ENCODE results near the gene STXBP4.

STXBP4 gene

DNA sequence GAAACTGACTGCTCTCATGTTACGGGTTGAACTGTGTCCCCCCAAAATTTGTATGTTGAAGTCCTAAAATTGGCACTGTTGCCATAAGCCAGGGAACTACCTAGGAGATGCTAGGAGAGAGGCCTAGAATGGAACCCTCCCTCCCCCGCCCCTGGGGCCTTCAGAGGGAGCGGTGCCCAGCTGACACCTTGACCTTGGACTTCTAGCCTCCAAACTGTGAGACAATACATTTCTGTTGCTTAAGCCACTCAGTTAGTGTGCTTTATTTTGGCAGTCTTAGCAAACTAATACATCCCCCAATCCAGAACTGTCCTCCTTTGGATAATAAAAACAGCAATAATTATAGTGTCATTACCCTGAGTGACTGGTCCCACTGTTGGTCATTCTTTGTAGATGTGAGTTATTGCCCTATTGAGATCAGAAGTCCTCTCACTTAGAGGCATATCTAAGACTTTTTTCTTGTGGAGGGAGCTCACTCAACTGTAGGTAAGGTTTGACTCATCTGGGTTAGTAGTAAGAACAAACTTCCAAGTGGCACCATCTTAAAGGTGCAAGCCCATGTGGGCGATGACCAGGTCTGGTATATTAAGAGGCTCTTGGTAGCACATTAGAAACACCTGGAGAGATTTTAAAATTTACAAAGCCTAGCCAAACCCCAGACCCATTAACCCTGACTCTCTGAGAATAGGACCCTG is 203.2 kb downstream of the STXBP4 start:
- DNase-seq (ENCODE audit: low read depth in 3 of 3), result no peak

DNA sequence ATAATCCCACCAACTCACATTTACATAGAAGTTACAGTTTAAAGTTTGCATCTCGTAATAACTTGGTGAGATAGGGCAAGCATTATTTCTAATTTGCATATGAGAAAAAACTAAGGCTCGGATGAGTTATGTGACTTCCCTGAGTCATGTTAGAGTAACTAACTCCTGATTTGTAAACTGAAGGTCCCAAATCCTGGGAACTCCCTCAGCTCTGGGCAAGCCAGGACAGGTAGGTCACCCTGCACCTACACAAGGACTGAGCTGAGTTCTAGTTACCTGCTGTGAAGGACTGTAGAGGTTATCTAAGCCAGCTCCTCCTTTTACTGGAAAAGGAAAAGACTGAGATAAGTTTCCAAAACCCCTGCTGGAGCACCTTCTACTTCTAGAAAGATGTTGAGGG is 204.0 kb downstream of the STXBP4 start:
- DNase-seq (ENCODE audit: low read depth in 3 of 3), result no peak

DNA sequence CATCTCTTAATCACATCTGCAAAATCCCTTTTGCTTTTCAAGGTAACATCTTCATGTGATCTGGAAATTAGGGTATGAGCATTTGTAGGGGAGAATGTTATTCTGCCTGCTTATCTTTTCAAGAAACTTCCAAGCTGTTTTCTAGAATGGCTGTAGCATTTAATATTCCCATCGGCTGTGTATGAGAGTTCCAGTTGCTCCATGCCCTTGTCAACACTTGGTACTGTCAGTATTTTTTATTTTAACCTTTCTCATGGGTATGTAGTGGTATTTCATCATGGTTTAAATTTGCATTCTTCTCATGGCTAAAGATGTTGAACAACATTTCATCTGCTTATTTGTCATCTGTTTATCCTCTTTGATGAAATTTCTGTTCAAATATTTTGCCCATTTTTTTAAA is 205.6 kb downstream of the STXBP4 start:
- no peak for DNase-seq (ENCODE audit: low read depth in 3 of 3)

DNA sequence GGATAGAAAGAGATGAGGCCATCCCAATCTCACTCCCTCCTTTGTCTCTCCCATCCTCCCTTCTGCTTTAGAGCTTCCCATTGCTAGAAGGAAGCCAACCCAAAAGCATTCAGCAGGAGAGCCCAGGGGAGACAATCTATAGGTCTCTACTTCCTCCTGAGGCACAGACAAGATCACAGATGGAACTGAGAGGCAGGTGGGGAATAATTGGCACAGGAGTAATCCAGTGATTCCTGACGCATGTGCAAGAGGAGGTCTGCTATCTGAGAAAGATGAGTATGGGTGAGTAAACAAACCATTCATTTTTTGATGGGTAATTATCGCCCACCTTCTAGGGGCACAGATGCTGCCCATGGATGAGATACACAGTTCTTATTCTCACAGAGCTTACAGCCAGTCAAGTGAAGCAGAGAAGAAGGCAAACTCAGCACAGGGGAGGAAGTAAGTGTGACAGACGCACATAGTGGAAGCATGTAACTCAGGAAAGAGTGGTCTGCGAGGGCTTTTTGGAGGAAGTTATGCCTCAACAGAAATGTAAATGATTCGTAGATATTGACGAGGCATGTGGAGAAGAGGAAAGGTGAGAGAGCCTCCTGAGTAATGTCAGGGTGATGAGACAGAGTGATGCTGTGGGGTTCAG is 207.3 kb downstream of the STXBP4 start:
- no peak for DNase-seq (ENCODE audit: low read depth in 3 of 3)

DNA sequence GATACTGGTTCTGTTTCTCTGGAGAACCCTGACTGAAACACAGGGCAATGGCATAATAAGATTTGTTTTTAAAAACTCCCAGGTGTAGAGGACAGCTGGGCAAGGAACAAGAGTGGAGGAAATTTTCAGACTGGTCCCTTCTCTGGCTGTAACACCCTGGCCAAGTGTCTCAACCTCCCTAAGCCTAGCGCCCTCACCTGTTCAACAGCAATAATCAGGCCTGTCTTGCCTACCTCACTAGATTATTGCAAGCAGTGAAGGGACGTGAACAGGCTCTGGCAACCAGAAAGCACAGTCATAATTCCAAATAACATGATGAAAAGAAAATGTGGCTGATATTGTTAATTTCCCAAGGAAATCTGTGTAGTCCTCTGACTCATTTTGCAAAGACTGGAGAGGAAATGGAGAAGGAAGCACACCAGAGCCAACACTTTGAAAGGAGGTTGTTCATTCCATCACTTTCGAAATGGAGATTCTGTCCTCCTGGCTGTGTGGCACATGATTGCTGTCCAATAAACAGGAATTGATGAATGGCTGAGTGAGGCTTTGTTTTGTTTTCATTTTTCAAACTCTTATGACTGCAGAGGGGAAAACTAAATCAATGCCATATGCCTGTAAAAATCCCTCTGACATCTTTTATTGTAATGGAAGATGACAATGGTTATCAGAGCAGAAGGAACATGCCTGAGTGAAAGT is 208.7 kb downstream of the STXBP4 start:
- no peak for DNase-seq (ENCODE audit: low read depth in 3 of 3)

DNA sequence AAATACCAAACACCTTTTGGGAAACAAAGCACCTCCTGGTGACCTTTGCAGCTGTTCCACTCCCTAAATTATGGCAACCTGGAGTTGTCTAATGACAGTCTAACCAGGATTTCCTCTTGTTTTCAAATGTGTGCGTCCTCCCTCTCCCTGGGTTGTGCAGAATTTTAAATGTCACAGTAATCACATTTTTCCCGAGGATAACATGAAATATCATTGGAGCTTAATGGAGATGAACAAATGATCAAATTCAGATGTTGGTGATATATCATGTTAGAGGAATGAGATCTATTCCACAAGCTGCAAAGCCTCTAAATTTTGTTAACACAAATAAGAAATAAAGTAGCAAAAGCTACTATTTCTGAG is 209.3 kb downstream of the STXBP4 start:
- no peak for DNase-seq (ENCODE audit: low read depth in 3 of 3)

DNA sequence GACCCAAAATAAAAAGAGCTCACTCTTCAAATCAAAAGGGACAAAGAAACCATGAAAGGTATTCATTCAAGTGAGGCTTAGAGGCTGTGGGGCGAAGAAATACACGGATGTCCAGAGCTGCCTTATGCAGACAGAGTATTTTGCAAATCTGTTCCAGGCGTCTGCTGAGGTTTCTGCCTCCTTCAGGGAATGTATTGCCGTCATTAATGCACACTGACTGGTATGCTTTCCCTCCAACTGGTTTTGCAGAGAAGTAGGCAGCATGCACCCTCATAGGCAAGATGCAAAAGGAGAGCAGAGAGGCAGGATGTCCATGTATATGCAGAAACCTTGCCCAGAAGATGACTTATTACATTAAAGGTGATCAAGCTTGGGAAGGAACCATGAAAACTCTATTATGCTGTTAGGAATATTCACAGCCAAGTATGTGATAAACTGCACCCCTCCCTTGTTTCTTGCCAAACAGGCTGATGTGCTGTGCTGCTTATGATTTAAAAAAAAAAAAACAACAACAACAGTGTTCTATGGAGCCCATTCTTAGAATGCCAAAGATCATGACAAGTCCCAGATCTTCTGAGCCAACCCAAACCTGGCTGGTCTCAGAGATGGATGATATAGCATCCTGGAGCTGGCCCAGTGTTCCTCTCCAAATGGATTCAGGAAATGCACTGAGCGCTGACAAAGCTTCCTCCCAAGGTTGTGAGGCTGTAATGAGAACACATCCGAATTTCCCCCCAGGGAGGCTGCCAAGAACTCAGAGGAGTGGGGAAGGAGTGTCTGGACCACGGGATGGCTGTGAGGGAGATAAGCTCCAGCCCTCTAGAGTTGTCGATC is 218.6 kb downstream of the STXBP4 start:
- DNase-seq (ENCODE audit: low read depth in 3 of 3), result no peak

DNA sequence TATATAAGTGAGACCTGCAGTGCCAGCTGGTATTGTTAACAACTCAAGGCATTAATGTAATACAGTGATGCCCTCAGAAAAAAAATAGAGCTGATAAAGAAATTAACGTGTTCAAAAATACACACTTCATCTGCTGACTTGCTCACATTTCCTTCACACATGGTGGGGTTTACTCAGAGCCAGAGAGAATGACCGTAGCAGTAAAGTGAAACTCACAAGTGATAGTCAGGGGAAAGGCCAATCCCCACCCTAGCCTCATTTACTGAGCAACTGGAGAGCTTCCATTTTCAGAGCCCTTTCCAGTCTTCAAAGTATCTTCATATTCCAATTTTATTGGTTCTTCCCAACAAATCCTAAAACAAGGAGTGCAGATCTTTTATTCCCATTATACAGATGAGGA is 222.2 kb downstream of the STXBP4 start:
- DNase-seq (ENCODE audit: low read depth in 3 of 3), result no peak

DNA sequence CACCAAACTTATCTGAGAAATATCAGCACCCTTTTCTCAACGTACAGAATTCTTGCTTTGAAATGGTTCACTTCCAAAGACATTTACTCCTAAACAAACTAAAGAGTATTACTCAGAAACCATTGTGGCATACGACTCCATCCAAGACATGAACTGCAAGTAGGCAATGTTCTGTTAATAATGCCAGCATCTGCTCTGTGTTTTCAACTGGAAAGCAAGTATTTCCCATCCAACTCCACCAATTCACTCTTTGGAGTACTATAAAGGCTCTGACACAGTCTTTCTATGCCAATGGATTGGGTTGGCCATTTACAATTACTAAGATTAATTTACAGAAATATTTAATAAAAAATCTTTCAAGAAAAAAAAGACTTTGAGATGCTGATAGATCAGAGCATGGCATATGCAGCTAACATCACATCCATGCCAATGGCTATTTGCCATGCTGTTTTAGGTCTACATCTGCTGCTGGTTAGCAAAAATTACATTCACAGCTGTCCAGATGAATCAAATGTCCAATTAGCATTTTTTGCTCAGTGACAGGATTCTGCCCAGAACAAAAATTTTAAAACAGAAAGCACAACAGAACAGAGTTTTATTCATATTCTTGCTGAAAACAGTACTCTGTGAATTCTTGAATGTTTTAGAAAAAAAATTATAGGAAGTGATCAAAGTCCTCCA is 230.3 kb downstream of the STXBP4 start:
- no peak for DNase-seq (ENCODE audit: low read depth in 3 of 3)

DNA sequence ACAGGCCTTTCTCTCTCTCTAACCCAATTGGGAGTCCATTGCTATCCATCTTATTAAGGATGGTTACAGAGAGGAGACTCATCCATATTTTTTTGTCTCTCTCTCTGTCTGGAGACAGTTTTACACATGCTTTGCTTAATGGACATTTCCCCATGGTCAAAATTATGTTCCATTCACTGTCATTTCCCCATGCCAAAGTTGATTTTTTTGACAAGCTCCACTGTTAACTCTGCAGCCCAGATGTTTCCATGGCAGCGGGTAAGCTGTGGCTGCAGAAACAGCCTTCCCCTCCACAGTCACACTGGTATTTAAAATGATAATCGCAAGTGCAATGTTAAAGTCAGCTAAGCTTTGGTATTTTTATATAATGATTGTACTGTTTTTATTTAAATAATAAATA is 232.3 kb downstream of the STXBP4 start:
- DNase-seq (ENCODE audit: low read depth in 3 of 3), result no peak

DNA sequence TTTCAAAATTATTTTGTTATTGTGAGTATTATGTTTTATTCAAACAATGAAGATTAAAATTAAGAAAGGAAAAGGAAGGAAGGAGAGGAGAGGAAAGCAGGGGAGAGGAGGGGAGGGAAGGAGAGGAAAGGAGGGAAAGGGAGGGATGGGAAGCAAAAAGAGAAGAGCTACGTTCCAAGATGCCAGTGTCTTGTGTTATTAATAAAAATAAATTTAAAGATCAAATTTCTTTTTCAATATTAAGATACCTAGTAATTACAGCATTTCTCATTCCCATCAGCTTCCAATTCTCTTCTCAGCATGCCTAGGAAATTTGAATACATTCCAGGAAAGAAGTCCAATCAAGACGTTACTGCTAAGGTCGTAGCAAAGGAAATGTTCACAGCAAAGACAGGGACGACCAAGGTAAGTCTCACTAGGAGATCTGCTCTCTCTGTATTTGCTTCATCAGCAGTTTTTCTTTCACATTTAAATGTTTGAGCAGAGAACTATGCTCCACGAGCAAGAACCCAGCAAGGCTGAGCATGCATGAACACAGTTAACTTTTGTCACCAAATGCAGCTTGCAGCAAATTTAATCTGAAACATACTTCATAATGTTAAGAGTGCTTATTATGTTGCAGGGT is 232.9 kb downstream of the STXBP4 start:
- no peak for DNase-seq (ENCODE audit: low read depth in 3 of 3)

DNA sequence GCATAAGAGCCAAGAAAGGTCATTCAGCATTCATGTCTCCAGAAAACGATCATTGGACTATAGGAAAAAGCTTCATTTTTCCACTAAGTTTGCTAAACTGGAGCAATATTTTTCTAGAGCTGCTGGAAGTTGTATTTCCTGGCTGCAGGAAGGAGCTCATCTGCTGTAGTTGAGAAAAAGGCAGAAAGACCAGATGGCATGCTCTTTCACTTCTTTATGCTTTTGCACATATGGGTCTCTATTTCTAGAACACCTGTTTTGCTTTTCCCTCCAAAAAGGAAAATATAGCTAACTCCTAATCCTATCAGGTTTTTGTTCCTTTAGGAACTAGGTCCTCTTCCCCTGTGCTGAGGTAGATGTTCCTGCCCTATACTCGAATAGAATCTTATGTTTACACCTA is 234.3 kb downstream of the STXBP4 start:
- DNase-seq (ENCODE audit: low read depth in 3 of 3), result no peak

DNA sequence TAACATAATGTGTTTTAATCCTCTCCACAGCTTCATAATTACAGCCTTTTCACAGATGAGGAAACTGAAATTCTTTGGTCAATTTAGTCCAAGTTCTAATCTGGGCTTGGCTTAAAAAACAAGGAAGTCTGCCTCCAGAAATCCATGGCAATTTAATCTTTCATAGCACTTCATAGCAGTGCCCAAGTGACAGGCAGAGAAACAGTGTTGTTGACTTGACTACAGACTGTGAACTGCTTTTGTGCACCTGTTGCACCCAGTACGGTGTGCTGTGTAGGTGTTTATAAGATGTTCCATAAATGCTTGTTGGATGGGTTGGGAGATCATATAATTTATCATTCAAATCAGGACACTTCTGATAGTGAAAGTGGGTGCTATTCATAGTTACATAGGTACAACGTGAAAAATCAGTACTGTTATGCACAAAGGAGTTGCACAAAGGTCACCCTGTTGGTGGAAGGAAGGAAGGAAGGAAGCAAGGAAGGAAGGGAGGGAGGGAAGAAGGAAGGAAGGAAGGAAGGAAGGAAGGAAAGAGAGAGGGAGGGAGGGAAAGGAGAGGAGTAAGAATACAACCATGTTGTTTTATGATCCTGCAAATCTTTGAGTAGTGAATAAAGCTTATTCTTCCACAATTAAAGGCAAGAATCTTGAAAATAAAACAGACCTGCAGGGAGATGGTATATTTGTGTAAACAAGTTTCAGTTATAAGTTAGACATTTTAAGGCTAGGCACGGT is 239.7 kb downstream of the STXBP4 start:
- DNase-seq (ENCODE audit: low read depth in 3 of 3), result no peak

DNA sequence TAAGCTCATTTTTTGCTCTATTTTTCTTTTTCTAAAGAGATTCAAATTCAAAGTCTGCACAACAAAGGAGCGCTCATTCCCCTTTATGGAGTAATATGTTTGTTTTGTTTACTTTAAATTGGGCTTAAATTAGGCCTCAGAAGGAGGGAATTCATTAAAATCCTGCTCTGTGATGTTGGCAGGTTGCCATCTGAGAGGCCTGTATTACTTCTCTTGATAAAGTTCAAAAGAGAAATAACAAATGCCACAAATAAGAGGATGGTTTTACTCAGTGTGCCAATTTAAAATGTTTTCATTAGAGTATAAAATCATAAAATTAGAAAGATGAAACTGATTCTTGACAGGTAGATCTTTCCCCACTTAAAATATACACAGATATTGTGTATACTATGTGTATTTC is 241.7 kb downstream of the STXBP4 start:
- DNase-seq (ENCODE audit: low read depth in 3 of 3), result no peak

DNA sequence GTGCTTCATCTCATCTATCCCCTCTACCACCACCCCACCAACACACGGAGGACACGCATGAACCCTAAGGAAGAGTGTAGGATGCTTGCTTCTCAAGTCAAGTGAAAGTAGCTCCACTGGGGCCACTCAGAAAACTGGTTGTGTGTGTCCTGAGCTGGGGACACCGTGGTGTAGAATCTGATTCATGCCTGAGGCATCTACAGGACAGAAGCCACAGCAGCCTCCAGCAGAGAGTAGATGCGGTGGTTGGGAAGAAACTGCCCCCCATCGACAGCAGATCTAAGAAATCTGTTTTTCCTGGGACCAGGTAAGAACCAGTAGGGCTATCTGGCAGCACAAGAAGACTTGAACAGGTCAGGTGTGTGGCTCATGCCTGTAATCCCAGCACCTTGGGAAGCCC is 244.3 kb downstream of the STXBP4 start:
- no peak for DNase-seq (ENCODE audit: low read depth in 3 of 3)

DNA sequence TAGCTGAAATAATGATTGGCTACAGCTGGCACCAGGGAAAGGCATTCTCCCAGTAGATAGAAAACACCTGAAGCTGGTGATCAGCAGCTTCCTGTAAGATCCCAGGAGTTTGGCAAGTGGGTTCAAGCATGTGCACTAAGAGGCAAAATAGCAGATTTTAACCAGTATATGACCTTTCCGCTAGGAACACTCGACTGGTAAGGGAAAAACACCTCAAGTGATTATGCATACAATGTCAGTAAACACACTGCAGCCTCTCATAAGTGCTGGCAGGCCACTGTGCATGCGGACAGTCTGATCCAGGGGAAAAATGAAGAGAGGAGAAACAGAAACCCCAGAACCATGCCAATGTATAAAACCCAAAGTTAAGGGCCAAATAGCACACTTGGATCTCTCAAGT is 247.1 kb downstream of the STXBP4 start:
- no peak for DNase-seq (ENCODE audit: low read depth in 3 of 3)

DNA sequence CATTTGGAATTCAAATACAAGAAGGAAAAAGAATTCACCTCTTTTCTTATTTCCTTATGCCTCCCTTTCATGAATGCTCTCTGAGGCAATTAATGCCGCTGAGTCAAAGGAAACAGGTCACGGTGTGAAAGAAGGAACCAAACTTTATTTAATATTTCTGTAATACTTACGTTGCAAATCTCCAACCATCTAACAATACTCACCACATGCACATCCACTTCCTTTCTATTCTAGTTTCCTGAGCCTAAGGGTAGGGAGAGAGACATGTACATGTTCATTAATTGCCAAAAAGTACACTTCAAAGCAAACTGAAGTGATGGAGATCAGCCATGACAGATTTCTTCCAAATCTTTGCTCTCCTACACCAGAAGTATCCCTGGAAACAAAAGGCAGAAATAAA is 248.3 kb downstream of the STXBP4 start:
- no peak for DNase-seq (ENCODE audit: low read depth in 3 of 3)

DNA sequence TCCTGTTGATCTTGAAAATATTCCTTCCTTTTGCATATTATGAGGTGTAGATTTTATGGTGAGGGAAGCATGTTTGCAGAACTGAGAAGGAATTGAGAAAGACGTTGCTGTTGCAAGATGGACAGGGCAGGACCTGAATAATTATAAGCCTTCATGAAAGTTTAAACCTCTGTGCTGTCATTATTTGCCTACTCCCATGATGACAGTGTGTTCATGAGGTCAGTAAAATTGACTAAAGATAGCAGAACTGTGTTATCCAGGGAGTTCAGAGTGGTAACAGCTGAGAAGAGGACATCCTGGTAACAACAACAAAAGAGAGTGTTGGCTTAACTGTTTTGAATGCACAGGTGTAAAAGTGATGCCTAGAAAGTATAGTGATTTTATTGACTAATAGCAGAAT is 250.9 kb downstream of the STXBP4 start:
- no peak for DNase-seq (ENCODE audit: low read depth in 3 of 3)

DNA sequence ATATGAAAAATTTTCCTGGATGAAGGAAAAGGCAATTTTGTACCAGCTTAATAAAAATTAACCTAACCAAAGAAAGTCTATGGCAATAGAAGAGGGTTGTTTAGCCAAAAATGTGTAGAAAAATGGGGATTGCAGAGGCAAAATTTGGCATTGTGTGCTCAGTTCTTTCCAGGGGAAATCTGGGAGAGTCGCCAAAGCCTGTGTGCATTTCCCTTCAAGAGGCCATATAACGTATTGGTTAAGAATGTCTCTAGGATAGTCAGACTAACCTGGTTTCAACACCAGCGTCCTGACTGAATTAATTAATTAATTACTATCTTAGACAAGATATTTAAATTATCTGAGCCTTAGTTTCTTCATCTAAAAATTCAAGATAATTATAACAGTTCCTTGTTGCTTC is 251.4 kb downstream of the STXBP4 start:
- no peak for DNase-seq (ENCODE audit: low read depth in 3 of 3)
